Subcutaneous abdominal adipose tissue (tissue), 5 donors: ENCODE measurements around the gene WDR81.

ENCODE experiments used
- H3K27ac ChIP-seq: one replicate; pipeline ENCODE4 v1.7.0; 2013; ENCODE audit warnings: low read depth, mild to moderate bottlenecking, inconsistent platforms, low read length, moderate library complexity
- H3K27me3 ChIP-seq, 5 donors: one replicate each; pipeline ENCODE4 v1.7.0; 2013; ENCODE audit warnings: low read length in 5 of 5, inconsistent platforms in 1 of 5; ENCODE audit not compliant: control insufficient read depth in 5 of 5, insufficient read depth in 4 of 5
- H3K36me3 ChIP-seq, 5 donors: one replicate each; pipeline ENCODE4 v1.7.0; 2013; ENCODE audit warnings: low read length in 5 of 5; ENCODE audit not compliant: control insufficient read depth in 5 of 5, insufficient read depth in 5 of 5
- H3K4me1 ChIP-seq, 5 donors: one replicate each; pipeline ENCODE4 v1.7.0; 2013; ENCODE audit warnings: low read length in 5 of 5, mild to moderate bottlenecking in 3 of 5, moderate library complexity in 1 of 5; ENCODE audit not compliant: control insufficient read depth in 5 of 5, insufficient read depth in 5 of 5
- H3K4me3 ChIP-seq, 5 donors: one replicate each; pipeline ENCODE4 v1.7.0; 2013; ENCODE audit warnings: low read length in 5 of 5, low read depth in 1 of 5
- H3K9ac ChIP-seq, 5 donors: one replicate each; pipeline ENCODE4 v1.7.0; 2013; ENCODE audit warnings: low read length in 5 of 5, mild to moderate bottlenecking in 4 of 5, moderate library complexity in 3 of 5
- H3K9me3 ChIP-seq, 5 donors: one replicate each; pipeline ENCODE4 v1.7.0; 2013; ENCODE audit warnings: low read length in 5 of 5; ENCODE audit not compliant: control insufficient read depth in 5 of 5
- donor health status: healthy.
- donor health status: healthy.
- donor health status: healthy.
- donor health status: healthy.
- donor health status: healthy.

The WDR81 gene

DNA sequence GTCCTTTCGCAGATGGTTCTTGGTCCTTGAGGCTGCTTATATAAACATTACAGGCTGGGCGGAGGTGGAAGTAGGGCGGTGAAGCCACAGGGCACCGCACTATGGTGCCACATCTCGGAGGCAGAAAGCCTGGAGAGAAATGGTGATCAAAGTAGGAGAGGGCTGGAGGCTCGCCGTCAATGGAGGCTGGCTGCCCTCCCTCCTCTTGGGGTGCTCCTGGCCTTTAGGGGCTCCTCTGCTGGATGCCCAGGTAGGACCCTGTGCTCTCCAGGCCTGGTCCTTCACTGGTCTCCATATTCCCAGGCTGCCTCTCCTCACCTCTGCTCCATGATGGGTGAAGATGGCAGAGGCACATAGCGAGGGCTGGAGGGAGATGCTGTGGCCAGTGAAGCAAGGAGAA is 12.2 kb upstream of the WDR81 start:
- no peak overlapping the region for H3K27ac ChIP-seq
- no peak overlapping the region for H3K9ac ChIP-seq
- H3K4me3 ChIP-seq: peak overlapping the region in 3 of 5 donors; percentile 10 to 70 (median 50)
- peaks cover 5 to 45% (median 31%) of the 10 kb centered on the region in 5 donors for H3K36me3 ChIP-seq
- no peaks in the 10 kb centered on the region for H3K27me3 ChIP-seq
- peaks cover 19 to 58% (median 55%) of the 10 kb centered on the region in 5 donors for H3K4me1 ChIP-seq
- no peaks in the 10 kb centered on the region for H3K9me3 ChIP-seq

DNA sequence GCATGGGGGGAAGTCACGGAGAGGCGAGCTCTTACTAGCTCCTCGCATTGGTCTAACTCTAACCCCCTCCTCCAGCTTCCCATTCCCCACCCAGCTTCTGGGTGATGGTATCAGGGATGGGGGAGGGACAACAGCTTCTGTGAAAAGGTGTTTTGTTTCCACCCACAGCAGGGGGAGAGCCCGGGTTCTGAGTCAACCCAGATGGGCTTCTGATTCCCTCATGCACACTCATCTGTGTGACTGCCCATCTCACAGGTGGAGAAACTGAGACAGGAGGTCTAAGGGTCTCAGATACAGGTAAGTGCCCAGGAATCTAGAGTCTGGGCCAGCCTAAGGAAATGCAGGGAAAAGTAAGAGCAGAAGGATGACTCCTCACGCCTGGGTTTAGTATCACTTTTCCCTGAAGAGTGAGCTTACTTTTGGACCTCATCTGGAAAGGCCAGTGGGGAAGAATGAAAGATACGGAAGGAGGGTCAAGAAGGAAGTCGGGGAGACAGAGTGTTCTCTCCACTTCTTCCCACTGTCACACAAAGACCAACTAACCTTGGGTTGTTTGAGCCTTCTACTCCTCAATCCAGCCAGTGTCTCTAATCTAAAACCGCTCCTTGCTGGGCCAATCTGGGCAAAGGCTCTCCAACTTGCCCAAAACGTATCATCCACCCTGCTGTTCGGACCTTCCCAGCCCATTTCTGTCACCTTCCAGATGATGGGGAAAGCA is 11.2 kb upstream of the WDR81 start:
- peaks cover 5 to 36% (median 25%) of the 10 kb centered on the region in 5 donors for H3K36me3 ChIP-seq
- peak overlapping the region; percentile 50 to 88 (median 77) for H3K4me3 ChIP-seq
- no peaks in the 10 kb centered on the region for H3K9me3 ChIP-seq
- H3K4me1 ChIP-seq: peaks cover 25 to 68% (median 66%) of the 10 kb centered on the region in 5 donors
- peak overlapping the region; percentile 99 for H3K27ac ChIP-seq
- H3K27me3 ChIP-seq: no peaks in the 10 kb centered on the region
- peak overlapping the region in 4 of 5 donors; percentile 45 to 84 (median 79) for H3K9ac ChIP-seq

DNA sequence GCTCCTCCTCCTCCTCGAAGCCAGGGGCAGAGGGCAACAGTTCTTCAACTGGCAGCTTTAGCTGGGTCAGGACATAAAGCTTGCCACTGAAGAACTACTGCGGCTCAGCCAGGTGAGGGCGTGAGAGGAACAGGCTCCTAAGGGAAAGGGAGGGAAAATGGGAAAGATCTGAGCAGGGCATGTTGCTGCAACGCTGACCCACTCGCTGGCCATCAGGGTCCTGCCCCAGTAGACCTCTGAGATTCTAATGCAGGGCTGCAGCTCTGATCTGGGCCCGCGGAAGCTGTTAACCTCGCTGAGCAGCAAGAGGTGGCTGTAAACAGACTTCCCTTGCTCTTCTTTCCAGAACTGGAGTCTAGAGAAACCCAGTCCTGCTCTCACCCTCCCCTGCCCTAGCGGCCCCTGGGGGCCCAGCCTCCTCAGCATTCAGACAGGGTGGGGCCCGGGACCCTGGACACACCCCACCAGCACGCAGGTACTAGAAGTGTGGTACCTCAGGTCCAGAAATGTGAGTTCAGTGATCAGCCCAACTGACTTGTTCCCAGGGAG is 10.6 kb upstream of the WDR81 start:
- peak overlapping the region; percentile 50 to 88 (median 77) for H3K4me3 ChIP-seq
- peak overlapping the region; percentile 45 to 87 (median 82) for H3K9ac ChIP-seq
- no peaks in the 10 kb centered on the region for H3K9me3 ChIP-seq
- no peaks in the 10 kb centered on the region for H3K27me3 ChIP-seq
- peak overlapping the region; percentile 99 for H3K27ac ChIP-seq
- H3K36me3 ChIP-seq: peaks cover 5 to 36% (median 25%) of the 10 kb centered on the region in 5 donors
- H3K4me1 ChIP-seq: peaks cover 28 to 75% (median 70%) of the 10 kb centered on the region in 5 donors

DNA sequence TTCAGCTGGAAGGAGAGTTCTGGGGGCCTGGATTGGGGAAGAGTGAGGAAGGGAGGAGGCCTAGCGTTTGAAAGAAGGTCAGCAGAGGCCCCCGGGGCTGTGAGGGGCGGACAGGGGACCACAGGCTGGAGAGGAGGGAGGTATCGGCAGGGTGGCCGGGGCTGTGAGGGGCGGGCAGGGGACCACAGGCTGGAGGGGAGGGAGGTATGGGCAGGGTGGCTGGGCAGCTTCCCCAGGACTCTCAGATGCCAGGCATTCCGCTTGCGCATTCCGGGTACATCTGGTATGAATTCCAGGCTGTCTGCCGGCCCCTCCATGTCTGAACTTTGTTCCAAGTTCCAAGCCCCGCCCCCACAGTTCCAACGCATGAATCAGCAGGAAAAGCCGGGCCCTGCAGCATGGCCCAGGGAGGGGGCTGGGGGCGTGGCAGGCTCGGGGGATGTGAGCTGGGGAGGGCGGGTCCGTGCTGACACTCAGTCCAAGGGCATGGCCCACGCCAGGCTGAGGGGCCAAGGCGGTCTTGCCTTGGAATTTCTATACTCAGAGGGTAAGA is 10.0 kb upstream of the WDR81 start:
- no peaks in the 10 kb centered on the region for H3K27me3 ChIP-seq
- H3K9me3 ChIP-seq: no peaks in the 10 kb centered on the region
- H3K36me3 ChIP-seq: peaks cover 5 to 36% (median 25%) of the 10 kb centered on the region in 5 donors
- H3K9ac ChIP-seq: peak overlapping the region; percentile 74 to 89 (median 87)
- peak overlapping the region; percentile 99 for H3K27ac ChIP-seq
- H3K4me3 ChIP-seq: peak overlapping the region; percentile 77 to 90 (median 83)
- peaks cover 28 to 72% (median 67%) of the 10 kb centered on the region in 5 donors for H3K4me1 ChIP-seq

DNA sequence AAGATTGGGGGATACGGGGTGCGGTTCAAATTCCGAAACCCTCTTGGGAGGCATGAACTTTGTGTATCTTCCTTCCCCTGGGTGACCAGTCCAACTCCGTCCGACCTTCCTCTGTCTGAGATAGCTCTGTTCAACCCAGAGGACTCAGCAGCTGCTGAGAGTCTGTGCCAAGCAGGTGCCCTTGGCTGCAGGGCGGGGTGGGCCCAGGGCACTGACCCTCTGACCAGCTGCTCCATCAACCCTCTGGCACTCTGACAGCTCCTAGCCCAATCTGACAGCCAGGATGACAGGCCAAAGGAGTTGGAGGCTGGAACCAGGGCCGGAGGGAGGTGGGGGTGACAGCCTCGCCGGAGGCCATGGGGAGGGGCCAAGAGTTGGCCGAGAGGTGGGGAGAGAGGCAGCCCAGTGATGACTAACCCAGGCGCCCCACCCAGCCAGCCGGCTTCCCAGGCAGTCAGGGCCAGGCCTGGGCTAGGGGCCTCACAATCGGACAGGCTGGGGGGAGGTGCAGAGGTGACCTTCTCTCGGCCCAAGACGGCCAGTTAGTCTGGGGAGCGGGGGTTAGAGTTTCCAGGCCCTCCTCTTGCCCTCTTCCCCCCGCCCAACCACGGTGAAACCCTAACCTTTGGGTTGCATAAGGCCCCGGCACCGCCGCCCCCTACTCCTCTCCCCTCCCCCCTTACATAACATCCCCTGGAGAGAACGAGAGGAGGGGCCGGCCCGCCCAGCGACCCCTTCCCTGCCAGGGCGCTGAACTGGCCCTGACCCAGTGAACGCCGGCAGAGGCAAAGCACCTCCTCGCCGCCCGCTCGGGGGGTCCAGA is 9.3 kb upstream of the WDR81 start:
- H3K4me1 ChIP-seq: peaks cover 28 to 71% (median 67%) of the 10 kb centered on the region in 5 donors
- no peaks in the 10 kb centered on the region for H3K27me3 ChIP-seq
- peak overlapping the region; percentile 74 to 89 (median 82) for H3K9ac ChIP-seq
- H3K27ac ChIP-seq: peak overlapping the region; percentile 99
- H3K36me3 ChIP-seq: peaks cover 5 to 36% (median 25%) of the 10 kb centered on the region in 5 donors
- H3K4me3 ChIP-seq: peak overlapping the region; percentile 77 to 90 (median 83)
- no peaks in the 10 kb centered on the region for H3K9me3 ChIP-seq

DNA sequence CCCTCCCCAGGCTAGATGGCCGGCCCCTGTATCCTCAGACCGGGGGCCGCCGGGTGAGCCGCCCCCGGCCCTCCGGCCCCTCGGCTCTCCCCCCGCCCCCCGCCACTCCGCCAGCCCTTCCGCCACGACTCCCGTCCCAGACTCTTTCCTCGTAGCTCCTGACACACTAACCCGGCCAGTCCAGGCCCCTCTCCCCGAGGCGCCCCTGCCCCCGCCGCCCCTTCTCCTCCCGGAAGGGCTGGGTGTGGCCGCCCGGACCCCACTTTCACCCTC is 8.8 kb upstream of the WDR81 start:
- H3K4me1 ChIP-seq: peaks cover 28 to 71% (median 64%) of the 10 kb centered on the region in 5 donors

DNA sequence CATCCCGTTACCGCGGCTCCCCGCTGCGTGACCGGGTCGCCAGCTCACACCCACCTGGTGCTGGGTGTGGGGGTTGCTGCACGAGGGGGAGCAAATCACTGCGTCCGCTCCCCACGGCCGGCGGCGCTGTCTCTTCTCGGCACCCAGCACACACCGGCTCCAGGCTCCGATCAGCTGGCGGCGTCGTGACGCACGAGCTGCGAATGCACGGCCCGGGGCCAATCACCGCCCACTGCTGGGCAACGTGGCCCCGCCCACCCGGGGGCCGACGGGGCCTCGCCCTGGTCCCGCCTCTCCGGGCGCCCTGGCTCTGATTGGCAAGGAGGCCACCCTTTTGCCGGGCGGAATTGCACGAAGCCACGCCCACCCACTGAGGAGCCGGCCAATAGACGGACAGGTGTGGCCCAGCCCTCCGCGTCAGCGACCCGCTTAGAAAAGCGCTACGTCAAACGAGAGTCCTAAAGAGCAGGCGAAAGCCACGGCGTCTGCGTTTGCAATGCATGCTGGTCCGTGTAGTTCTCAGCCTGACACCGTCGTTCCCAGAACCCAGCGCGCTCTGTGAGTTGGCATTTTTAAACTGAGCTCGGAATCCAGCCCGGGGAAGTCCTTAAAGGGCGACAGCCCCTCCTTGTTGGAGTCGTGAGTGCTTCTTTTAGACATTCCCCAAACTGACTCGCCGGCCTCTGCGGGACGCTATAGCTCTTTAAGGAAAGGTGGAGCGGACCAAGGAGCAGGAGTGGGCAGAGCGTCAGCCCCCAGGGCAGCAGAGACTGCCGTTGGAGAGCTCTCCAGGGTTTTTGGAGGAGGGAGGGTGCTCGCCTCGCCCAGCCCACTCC is 8.2 kb upstream of the WDR81 start:
- Histone ChIP-seq H3K36me3 (peaks cover 5 to 32% (median 25%) of the 10 kb centered on the region in 5 donors), H3K9me3 (no peaks in the 10 kb centered on the region), H3K4me1 (peaks cover 28 to 69% (median 61%) of the 10 kb centered on the region in 5 donors), H3K27ac (peak overlapping the region; percentile 100), H3K27me3 (no peaks in the 10 kb centered on the region), H3K4me3 (peak overlapping the region; percentile 76 to 88 (median 80)), H3K9ac (peak overlapping the region; percentile 63 to 97 (median 94))

More for the DNA sequence above, 8.8 kb upstream of the WDR81 start:
- H3K27ac ChIP-seq: peak overlapping the region; percentile 99
- peak overlapping the region in 4 of 5 donors; percentile 74 to 89 (median 84) for H3K9ac ChIP-seq
- H3K36me3 ChIP-seq: peaks cover 5 to 36% (median 25%) of the 10 kb centered on the region in 5 donors
- peak overlapping the region in 4 of 5 donors; percentile 77 to 90 (median 84) for H3K4me3 ChIP-seq
- no peaks in the 10 kb centered on the region for H3K9me3 ChIP-seq
- H3K27me3 ChIP-seq: no peaks in the 10 kb centered on the region

DNA sequence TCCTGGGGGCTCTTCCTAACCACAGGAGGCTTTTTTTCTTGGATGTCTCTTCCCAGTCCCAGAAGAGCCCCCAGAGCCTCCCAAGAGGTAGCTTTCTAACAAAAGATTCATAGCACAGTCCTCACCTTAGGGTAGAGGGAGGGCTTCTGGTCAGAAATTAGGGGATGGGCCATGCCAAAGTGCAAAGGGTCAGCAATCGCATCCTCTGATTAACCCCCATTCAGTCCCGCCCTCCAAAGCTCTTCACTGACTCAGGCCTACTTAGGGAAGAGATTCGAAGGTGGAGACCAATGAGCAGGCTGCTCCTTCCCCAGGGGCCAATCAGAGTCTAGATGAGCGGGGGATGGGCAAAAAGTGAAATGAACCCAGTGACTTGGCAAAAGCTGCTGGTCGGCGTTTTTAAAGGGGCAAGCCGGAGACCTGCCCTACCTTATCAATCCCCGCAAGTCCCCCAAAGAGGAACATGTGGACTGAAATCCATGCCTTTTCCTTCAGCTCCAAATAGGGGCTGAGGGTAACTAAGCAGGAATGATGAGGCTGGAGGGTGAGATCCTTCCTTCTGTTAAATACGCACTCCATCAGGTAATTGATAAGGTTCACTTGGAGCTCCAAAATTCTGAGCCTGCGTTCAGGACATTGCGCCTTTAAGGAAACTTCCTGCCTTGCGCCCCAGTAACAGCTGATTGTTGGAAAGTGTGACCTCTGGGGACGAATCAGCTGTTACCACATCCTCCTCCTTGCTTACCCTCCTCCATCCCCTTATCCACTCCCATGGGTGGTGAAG is 7.4 kb upstream of the WDR81 start:
- H3K27ac ChIP-seq: peak overlapping the region; percentile 100
- peak overlapping the region; percentile 63 to 97 (median 94) for H3K9ac ChIP-seq
- peaks cover 28 to 64% (median 58%) of the 10 kb centered on the region in 5 donors for H3K4me1 ChIP-seq
- H3K36me3 ChIP-seq: peaks cover 2 to 23% (median 21%) of the 10 kb centered on the region in 5 donors
- H3K4me3 ChIP-seq: peak overlapping the region; percentile 72 to 84 (median 76)
- no peaks in the 10 kb centered on the region for H3K27me3 ChIP-seq
- H3K9me3 ChIP-seq: no peaks in the 10 kb centered on the region
